Keratinocyte (primary cell): ENCODE data around the gene S100A13. TPM values are rescaled to one million over a fixed set of nuclear protein-coding genes. Genes with fewer than 3 reads are reported as not detected.

Source experiments
- DNase-seq: peaks from one replicate; pipeline ENCODE4 v3.0.0-alpha.2; 2011; ENCODE audit warnings: low read depth, missing footprints, low spot score
- FAIRE-seq: peaks from 2 replicates; lab custom pipeline; 2011; peaks lifted over from hg19 to GRCh38; lab: Jason Lieb, UNC
- H2AFZ ChIP-seq: 2 replicates; pipeline ENCODE4 v1.6.0; 2012; ENCODE audit warnings: low read length, control low read depth, inconsistent platforms; ENCODE audit not compliant: control insufficient read depth
- H3K27ac ChIP-seq: 2 replicates; pipeline ENCODE4 v1.5.1; 2011; ENCODE audit warnings: low read length; ENCODE audit not compliant: control insufficient read depth, insufficient read depth
- H3K27me3 ChIP-seq: 3 replicates; pipeline ENCODE4 v1.6.0; 2011; ENCODE audit warnings: low read length; ENCODE audit not compliant: control insufficient read depth, insufficient read depth; ENCODE audit errors: extremely low read depth
- H3K36me3 ChIP-seq, 2 experiments: 2 replicates in 1 of 2; 3 replicates in 1 of 2; pipeline ENCODE4 v1.5.1; 2011; ENCODE audit warnings: low read length in 2 of 2, mild to moderate bottlenecking in 1 of 2; ENCODE audit not compliant: control insufficient read depth in 2 of 2, insufficient read depth in 2 of 2; ENCODE audit errors: extremely low read depth in 1 of 2
- H3K4me1 ChIP-seq: 3 replicates; pipeline ENCODE4 v1.5.1; 2011; ENCODE audit warnings: low read length; ENCODE audit not compliant: control insufficient read depth, insufficient read depth; ENCODE audit errors: extremely low read depth
- H3K4me2 ChIP-seq: 3 replicates; pipeline ENCODE4 v1.6.0; 2011; ENCODE audit warnings: low read depth, low read length; ENCODE audit not compliant: control insufficient read depth, insufficient read depth; ENCODE audit errors: extremely low read depth
- H3K4me3 ChIP-seq, 3 experiments: fragments of 200-600 bp in 1 of 3; sonication (generic) in 1 of 3; 2 replicates in 2 of 3; 3 replicates in 1 of 3; pipeline ENCODE4 v1.5.1; 2011 to 2016; ENCODE audit warnings: low read length in 3 of 3, mild to moderate bottlenecking in 3 of 3, control low read depth in 2 of 3, inconsistent platforms in 1 of 3, low read depth in 1 of 3, mixed read lengths in 1 of 3, mixed run types in 1 of 3, moderate library complexity in 1 of 3; ENCODE audit not compliant: control insufficient read depth in 2 of 3, insufficient read depth in 2 of 3; ENCODE audit errors: extremely low read depth in 1 of 3
- H3K79me2 ChIP-seq: 2 replicates; pipeline ENCODE4 v1.6.0; 2012; ENCODE audit warnings: low read length; ENCODE audit not compliant: control insufficient read depth, insufficient read depth
- H3K9ac ChIP-seq: 3 replicates; pipeline ENCODE4 v1.6.0; 2011; ENCODE audit warnings: low read length; ENCODE audit not compliant: control insufficient read depth, insufficient read depth; ENCODE audit errors: extremely low read depth
- H3K9me1 ChIP-seq: 3 replicates; pipeline ENCODE4 v1.6.0; 2011; ENCODE audit warnings: low read length; ENCODE audit not compliant: control insufficient read depth, insufficient read depth; ENCODE audit errors: extremely low read depth
- H3K9me3 ChIP-seq: 2 replicates; pipeline ENCODE4 v1.5.1; 2012; ENCODE audit warnings: low read depth, low read length; ENCODE audit not compliant: control insufficient read depth
- H4K20me1 ChIP-seq: 3 replicates; pipeline ENCODE4 v1.6.0; 2011; ENCODE audit warnings: low read length; ENCODE audit not compliant: control insufficient read depth, insufficient read depth; ENCODE audit errors: extremely low read depth
- CTCF ChIP-seq, 3 experiments: IDR thresholded peaks in 1 of 3; conservative IDR thresholded peaks in 1 of 3; optimal IDR thresholded peaks in 1 of 3; 2 replicates in 2 of 3; 3 replicates in 1 of 3; pipeline versions ENCODE3 to v1.5.1; 2011; ENCODE audit warnings: low read length in 3 of 3, mild to moderate bottlenecking in 3 of 3, moderate library complexity in 2 of 3, control low read depth in 1 of 3, inconsistent platforms in 1 of 3; ENCODE audit not compliant: insufficient read depth in 2 of 3; ENCODE audit errors: extremely low read depth in 1 of 3
- EZH2 ChIP-seq: IDR thresholded peaks from one replicate; pipeline ENCODE4 v1.6.1; 2012; ENCODE audit warnings: inconsistent platforms, mild to moderate bottlenecking, low read length, moderate library complexity
- dilution Hi-C: fragments of 300-500 bp; cut with MboI; formaldehyde crosslinking; loops from one replicate; pipeline ENCODE4 v1.7.0; 2020; ENCODE audit warnings: low sequenced_read_pairs; ENCODE audit not compliant: extremely low pct_ligation_motif_present
- polyA plus RNA-seq, 5 experiments: library from polyadenylated mRNA; depleted of rRNA in 3 of 5; stranded (reverse) in 3 of 5; stranded (forward) in 1 of 5; unstranded in 1 of 5; fragments of >200 nt; gene quantifications; 1 replicate in 1 of 5; 2 replicates in 3 of 5; 3 replicates in 1 of 5; pipeline versions ENCODE4 v1.2.1 to v1.2.3, GENCODE V29; 2011 to 2012; ENCODE audit warnings: missing spikeins in 2 of 5, low read depth in 1 of 5, low replicate concordance in 1 of 5

The S100A13 gene
- polyA plus RNA-seq, 1 donor (not counting 4 experiments of a cell fraction or from before 2014, with no cell fraction given), result 215 TPM

- Histone ChIP-seq H3K27ac (peak within 1 kb of the TSS; percentile 100), H3K4me3 (peak within 1 kb of the TSS; percentile 97 to 99 (median 99)), H3K27me3 (no peaks in the 10 kb centered on the region), H4K20me1 (no peaks in the 10 kb centered on the region), H3K79me2 (peaks cover 40% of the 10 kb centered on the region), H3K4me2 (peak within 1 kb of the TSS; percentile 100), H3K9me1 (no peaks in the 10 kb centered on the region), H3K36me3 (peaks cover 13 to 30% of the 10 kb centered on the region in 2 experiments), H2AFZ (peak within 1 kb of the TSS; percentile 86), H3K9ac (peak within 1 kb of the TSS; percentile 100), H3K9me3 (no peaks in the 10 kb centered on the region), H3K4me1 (peaks cover 13% of the 10 kb centered on the region)
- DNase-seq (peak; percentile 80), FAIRE-seq (peak; percentile 78)
- TF ChIP-seq CTCF (optimal IDR thresholded peaks at IDR 0.05 in 1 of 3, IDR thresholded peaks at IDR 0.05 in 1 of 3, conservative IDR thresholded peaks at IDR 0.05 in 1 of 3; ENCODE audit: extremely low read depth in 1 of 3, insufficient read depth in 2 of 3, low read length in 3 of 3) (no peak), EZH2 (no peak)
- dilution Hi-C loops, result no loop called here
Observed at GRCh38 chr1:153633754-153634665, 6.7 kb upstream of the S100A13 start, which contains the start of gene CHTOP. CHTOP (plus strand) TSS chr1:153634066; CDS start chr1:153636589, 2,523 bp downstream.

GRCh38 chr1:153633161-153633753 is 6.0 kb upstream of the S100A13 start:
- Histone ChIP-seq H3K36me3 (peaks cover 10 to 23% of the 10 kb centered on the region in 2 experiments), H3K4me2 (peak overlapping the region; percentile 100), H3K4me1 (peaks cover 13% of the 10 kb centered on the region), H3K9me1 (no peaks in the 10 kb centered on the region), H4K20me1 (no peaks in the 10 kb centered on the region), H2AFZ (peak overlapping the region; percentile 82), H3K9ac (peak overlapping the region; percentile 100), H3K79me2 (peaks cover 36% of the 10 kb centered on the region), H3K4me3 (peak overlapping the region; percentile 56 to 99 (median 97)), H3K27me3 (no peaks in the 10 kb centered on the region), H3K9me3 (no peaks in the 10 kb centered on the region), H3K27ac (peak overlapping the region; percentile 100)
- DNase-seq (no peak), FAIRE-seq (no peak)
- TF ChIP-seq EZH2, result no peak
- TF ChIP-seq CTCF (optimal IDR thresholded peaks at IDR 0.05 in 1 of 3, IDR thresholded peaks at IDR 0.05 in 1 of 3, conservative IDR thresholded peaks at IDR 0.05 in 1 of 3; ENCODE audit: extremely low read depth in 1 of 3, insufficient read depth in 2 of 3, low read length in 3 of 3), result no peak
- dilution Hi-C loops, result no loop called here
